HG02884 (cell line): ENCODE measurements around the gene TNFSF12.

Experiments used
- ATAC-seq: cut with Tn5 transposase; IDR thresholded peaks from one replicate; pipeline ENCODE4 v1.9.1; 2021; ENCODE audit warnings: mild to moderate bottlenecking, moderate library complexity; ENCODE audit not compliant: unreplicated experiment

Gene TNFSF12

GRCh38 chr17:7563115-7563869 lies 14.4 kb downstream of the TNFSF12 start:
- no peak for ATAC-seq

- no peak for ATAC-seq
Measured at GRCh38 chr17:7569571-7569970, 20.7 kb downstream of the TNFSF12 start.

GRCh38 chr17:7570351-7570750 lies 21.5 kb downstream of the TNFSF12 start:
- ATAC-seq = no peak

- no peak for ATAC-seq
Measured at GRCh38 chr17:7572338-7572587, 23.4 kb downstream of the TNFSF12 start.

- peak; percentile 82 for ATAC-seq
Measured at GRCh38 chr17:7572588-7573323, 23.9 kb downstream of the TNFSF12 start.

- no peak for ATAC-seq
Measured at GRCh38 chr17:7573324-7574080, 24.6 kb downstream of the TNFSF12 start.

- no peak for ATAC-seq
Measured at GRCh38 chr17:7574176-7574953, 25.5 kb downstream of the TNFSF12 start.

- ATAC-seq = no peak
Measured at GRCh38 chr17:7575481-7575883, 26.6 kb downstream of the TNFSF12 start.

GRCh38 chr17:7575959-7576358 lies 27.1 kb downstream of the TNFSF12 start:
- ATAC-seq = no peak

GRCh38 chr17:7576432-7576937 lies 27.6 kb downstream of the TNFSF12 start:
- ATAC-seq = no peak

- no peak for ATAC-seq
Measured at GRCh38 chr17:7577327-7578199, 28.7 kb downstream of the TNFSF12 start.

- ATAC-seq = peak; percentile 34
Measured at GRCh38 chr17:7579001-7579833, 30.4 kb downstream of the TNFSF12 start, which contains the start of gene CD68. CD68 (plus strand) TSS chr17:7579638; CDS start chr17:7579678, 40 bp downstream.

- ATAC-seq = no peak
Measured at GRCh38 chr17:7579834-7580603, 31.2 kb downstream of the TNFSF12 start.

- ATAC-seq = no peak
Measured at GRCh38 chr17:7580604-7581575, 32.0 kb downstream of the TNFSF12 start.

- no peak for ATAC-seq
Measured at GRCh38 chr17:7582396-7583252, 33.8 kb downstream of the TNFSF12 start.
